Thymus (tissue), 11 donors: ENCODE results near the gene SERPIND1. TPM values are rescaled to one million over a fixed set of nuclear protein-coding genes. Genes with fewer than 3 reads are reported as not detected.
"Not testable (repeated sequence)": the region's sequence is repeated elsewhere in the genome, so short reads cannot be mapped to it uniquely, and the experiment has no call there.

ENCODE experiments used
- DNase-seq, 9 donors: peaks; one replicate each; pipeline ENCODE4 v3.0.0-alpha.2; 2013; ENCODE audit warnings: low spot score in 9 of 9, low read depth in 6 of 9, missing footprints in 1 of 9
- H3K27ac ChIP-seq, 2 donors: one replicate each; pipeline ENCODE4 v1.5.1; 2013; ENCODE audit warnings: control low read depth in 1 of 2, low read depth in 1 of 2, low read length in 1 of 2, mild to moderate bottlenecking in 1 of 2, moderate library complexity in 1 of 2
- H3K27me3 ChIP-seq, 2 donors: one replicate each; pipeline ENCODE4 v1.5.1; 2013; ENCODE audit warnings: low read length in 1 of 2; ENCODE audit not compliant: control insufficient read depth in 2 of 2, insufficient read depth in 1 of 2
- H3K36me3 ChIP-seq, 2 donors: one replicate each; pipeline ENCODE4 v1.5.1; 2013; ENCODE audit warnings: low read length in 1 of 2, mild to moderate bottlenecking in 1 of 2, moderate library complexity in 1 of 2; ENCODE audit not compliant: control insufficient read depth in 2 of 2, insufficient read depth in 2 of 2
- H3K4me1 ChIP-seq, 2 donors: one replicate each; pipeline ENCODE4 v1.5.1; 2013; ENCODE audit warnings: low read length in 2 of 2; ENCODE audit not compliant: control insufficient read depth in 2 of 2, insufficient read depth in 2 of 2
- H3K4me3 ChIP-seq, 2 donors: one replicate each; pipeline ENCODE4 v1.5.1; 2013; ENCODE audit warnings: low read length in 2 of 2, control low read depth in 1 of 2, mild to moderate bottlenecking in 1 of 2
- H3K9me3 ChIP-seq, 2 donors: one replicate each; pipeline ENCODE4 v1.5.1; 2013; ENCODE audit warnings: low read length in 1 of 2, mild to moderate bottlenecking in 1 of 2; ENCODE audit not compliant: control insufficient read depth in 2 of 2, insufficient read depth in 1 of 2
- WGBS: extraction: QIAGEN DNeasy Blood & Tissue Kit; methylation state at CpG from one replicate; pipeline ENCODE4 v1.1.7; 2013; 5-methylcytosine and 5-hydroxymethylcytosine counted together
- polyA plus RNA-seq: library from polyadenylated mRNA; stranded (reverse); fragments of 200-250 nt; gene quantifications from one replicate; pipeline ENCODE4 v1.2.3, GENCODE V29; 2013
- total RNA-seq: library from RNA; stranded (reverse); fragments of 120-200 nt; gene quantifications from one replicate; pipeline ENCODE4 v1.2.4, GENCODE V29; 2013
- donor health status: healthy.

Gene SERPIND1
- total and polyA plus RNA-seq, 2 donors = 0.05 to 0.11 TPM

DNA sequence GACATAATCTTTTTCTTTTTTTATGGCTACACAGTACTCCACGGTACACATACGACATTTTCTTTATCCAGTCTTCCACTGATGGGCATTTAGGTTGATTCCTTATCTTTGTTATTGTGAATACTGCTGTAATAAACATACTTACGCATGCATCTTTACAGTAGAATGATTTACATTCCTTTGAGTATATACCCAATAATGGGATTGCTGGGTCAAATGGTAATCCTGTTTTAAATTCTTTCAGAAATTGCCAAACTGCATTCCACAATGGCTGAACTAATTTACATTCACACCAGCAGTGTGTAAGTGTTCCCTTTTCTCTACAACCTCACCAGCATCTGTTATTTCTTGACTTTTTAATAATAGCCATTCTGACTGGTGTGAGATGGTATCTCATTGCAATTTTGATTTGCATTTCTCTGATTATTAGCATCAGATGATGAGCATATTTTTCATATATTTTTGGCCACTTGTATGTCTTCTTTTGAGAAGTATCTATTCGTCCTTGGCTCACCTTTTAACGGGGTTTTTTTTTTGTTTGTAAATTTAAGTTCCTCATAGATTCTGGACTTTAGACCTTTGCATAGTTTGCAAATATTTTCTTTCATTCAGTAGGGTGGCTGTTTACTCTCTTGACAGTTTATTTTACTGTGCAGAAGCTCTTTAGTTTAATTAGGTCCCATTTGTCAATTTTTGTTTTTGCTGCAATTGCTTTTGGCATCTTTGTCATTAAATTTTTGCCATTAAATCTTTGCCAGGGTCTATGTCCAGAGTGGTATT lies 52.6 kb downstream of the SERPIND1 start:
- not testable (repeated sequence) for H3K4me3 ChIP-seq, H3K9me3 ChIP-seq, H3K4me1 ChIP-seq, DNase-seq, H3K27ac ChIP-seq, H3K27me3 ChIP-seq
- WGBS = 98% methylated on average over 5 of the region's 5 CpGs
- H3K36me3 ChIP-seq = peaks cover 50 to 51% of the 10 kb centered on the region in 2 donors

DNA sequence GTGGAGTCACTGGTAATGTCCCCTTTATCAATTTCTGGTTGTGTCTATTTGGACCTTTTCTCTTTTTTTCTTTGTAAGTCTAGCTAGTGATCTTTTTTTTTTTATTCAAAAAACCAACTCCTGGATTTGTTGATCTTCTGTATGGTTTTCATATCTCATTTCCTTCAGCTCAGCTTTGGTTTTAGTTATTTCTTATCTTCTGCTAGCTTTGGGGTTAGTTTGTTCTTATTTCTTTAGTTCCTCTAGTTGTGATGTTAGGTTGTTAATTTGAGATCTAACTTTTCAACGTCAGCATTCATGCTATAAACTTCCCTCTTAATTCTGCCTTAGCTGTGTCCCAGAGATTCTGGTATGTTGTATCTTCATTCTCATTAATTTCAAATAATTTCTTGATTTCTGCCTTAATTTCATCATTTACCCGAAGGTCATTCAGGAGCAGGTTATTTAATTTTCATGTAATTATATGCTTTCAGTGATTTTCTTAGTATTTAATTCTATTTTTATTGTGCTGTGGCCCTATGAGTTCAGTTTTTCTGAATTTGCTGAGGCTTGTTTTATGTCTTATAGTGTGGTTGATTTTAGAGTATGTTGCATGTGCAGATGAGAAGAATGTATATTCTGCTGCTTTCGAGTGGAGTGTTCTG lies 55.7 kb downstream of the SERPIND1 start:
- Histone ChIP-seq H3K4me3 (no peak overlapping the region), H3K4me1 (no peaks in the 10 kb centered on the region), H3K36me3 (peaks cover 57 to 58% of the 10 kb centered on the region in 2 donors), H3K9me3 (no peaks in the 10 kb centered on the region), H3K27me3 (no peaks in the 10 kb centered on the region), H3K27ac (no peak overlapping the region)
- no peak for DNase-seq
- WGBS = 85% methylated on average over 3 of the region's 3 CpGs

DNA sequence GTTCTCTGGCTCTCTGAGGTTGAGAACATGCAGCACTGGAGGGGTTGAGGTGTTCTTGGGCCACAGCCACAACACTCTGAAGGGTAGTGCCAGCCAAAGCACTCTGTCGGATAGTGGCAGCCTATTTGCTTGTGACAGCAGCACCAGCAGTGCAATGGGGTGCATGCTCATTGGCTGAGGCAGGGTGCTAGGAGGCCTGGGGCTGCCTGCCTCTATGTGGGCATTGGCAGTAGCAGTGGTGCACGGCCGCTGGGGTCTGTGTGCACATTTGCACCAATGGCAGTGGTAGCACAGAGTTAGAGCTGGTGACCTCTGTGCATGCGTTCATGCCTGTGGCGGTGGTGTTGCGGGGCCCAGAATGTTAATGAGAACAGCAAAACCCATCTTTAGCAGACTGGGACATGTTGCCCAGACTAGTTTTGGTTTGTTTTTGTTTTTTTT lies 59.3 kb downstream of the SERPIND1 start:
- Histone ChIP-seq H3K9me3 (no peaks in the 10 kb centered on the region), H3K27ac (no peak overlapping the region), H3K4me1 (peaks cover 5 to 15% of the 10 kb centered on the region in 2 donors), H3K27me3 (no peaks in the 10 kb centered on the region), H3K4me3 (no peak overlapping the region), H3K36me3 (peaks cover 44 to 57% of the 10 kb centered on the region in 2 donors)
- WGBS = 97% methylated on average over 6 of the region's 6 CpGs
- no peak for DNase-seq

DNA sequence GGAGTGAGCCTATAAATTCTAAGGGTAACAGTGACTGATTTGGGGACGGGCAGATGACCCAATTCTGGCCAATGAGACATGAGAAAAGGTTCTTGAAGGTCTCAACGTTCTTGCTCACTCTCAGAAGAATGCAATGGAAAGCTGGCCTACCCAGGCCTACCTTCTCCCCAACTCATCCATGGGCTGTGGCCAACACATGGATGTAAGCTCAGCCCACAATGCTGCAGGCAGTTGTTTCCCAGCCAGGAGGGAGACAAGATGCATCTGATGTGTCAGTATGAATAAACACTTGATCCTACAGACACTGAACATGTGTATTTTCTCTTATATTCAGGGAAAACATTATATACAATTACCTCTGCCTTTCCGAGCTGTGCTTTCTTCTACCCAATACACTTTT lies 60.3 kb downstream of the SERPIND1 start:
- Histone ChIP-seq H3K27ac (no peak overlapping the region), H3K4me3 (no peak overlapping the region), H3K9me3 (no peaks in the 10 kb centered on the region), H3K4me1 (peaks cover 5 to 15% of the 10 kb centered on the region in 2 donors), H3K27me3 (no peaks in the 10 kb centered on the region), H3K36me3 (peaks cover 43 to 53% of the 10 kb centered on the region in 2 donors)
- no peak for DNase-seq
- 98% methylated on average over 3 of the region's 3 CpGs for WGBS

DNA sequence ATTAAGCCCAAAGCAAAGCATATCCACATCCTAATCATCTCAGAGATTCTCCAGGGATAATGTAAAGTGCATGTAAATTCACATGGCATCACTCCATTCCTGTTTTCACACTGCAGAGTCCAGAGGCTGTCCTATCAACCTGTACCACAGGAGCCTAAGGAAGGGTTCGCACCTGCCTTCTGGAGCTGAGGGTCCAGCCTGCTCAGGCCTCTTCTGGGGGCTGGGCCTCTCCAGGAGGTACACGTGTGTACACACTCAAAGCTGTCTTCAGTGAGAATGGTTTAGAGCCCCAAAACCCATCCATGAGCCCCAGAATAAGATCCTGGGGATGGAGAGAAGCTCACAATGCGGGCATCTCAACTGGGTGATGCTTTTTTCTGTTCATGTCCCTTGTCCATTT lies 60.8 kb downstream of the SERPIND1 start:
- H3K4me3 ChIP-seq = no peak overlapping the region
- DNase-seq = no peak
- no peak overlapping the region for H3K27ac ChIP-seq
- WGBS = 97% methylated on average over 3 of the region's 3 CpGs
- no peaks in the 10 kb centered on the region for H3K9me3 ChIP-seq
- no peaks in the 10 kb centered on the region for H3K27me3 ChIP-seq
- H3K36me3 ChIP-seq = peaks cover 43 to 49% of the 10 kb centered on the region in 2 donors
- H3K4me1 ChIP-seq = peaks cover 5 to 15% of the 10 kb centered on the region in 2 donors

Other genes with a start within 250 kb of the SERPIND1 start
- gene PI4KA, start 84.7 kb downstream of the SERPIND1 start, total RNA-seq = 32.5 TPM
- 64.0 TPM for gene PI4KA, start 84.7 kb downstream of the SERPIND1 start, polyA plus RNA-seq
- gene SNAP29, start 84.9 kb downstream of the SERPIND1 start, total RNA-seq = 13.4 TPM
- 19.2 TPM for gene SNAP29, start 84.9 kb downstream of the SERPIND1 start, polyA plus RNA-seq
- gene CRKL, start 143.3 kb downstream of the SERPIND1 start, total RNA-seq = 30.7 TPM
- gene CRKL, start 143.3 kb downstream of the SERPIND1 start, polyA plus RNA-seq = 21.9 TPM
- gene AIFM3, start 193.1 kb downstream of the SERPIND1 start, total RNA-seq = 0.57 TPM
- gene AIFM3, start 193.1 kb downstream of the SERPIND1 start, polyA plus RNA-seq = 3.3 TPM
- gene LZTR1, start 208.2 kb downstream of the SERPIND1 start, total RNA-seq = 14.7 TPM
- gene LZTR1, start 208.2 kb downstream of the SERPIND1 start, polyA plus RNA-seq = 49.2 TPM
- gene THAP7, start 228.0 kb downstream of the SERPIND1 start, total RNA-seq = 26.2 TPM
- gene THAP7, start 228.0 kb downstream of the SERPIND1 start, polyA plus RNA-seq = 40.3 TPM
- 0.66 TPM for gene P2RX6, start 241.1 kb downstream of the SERPIND1 start, total RNA-seq
- 0.87 TPM for gene P2RX6, start 241.1 kb downstream of the SERPIND1 start, polyA plus RNA-seq